Motor neuron (in vitro differentiated cells): ENCODE measurements around the gene ANKRD55. TPM values are rescaled to one million over a fixed set of nuclear protein-coding genes. Genes with fewer than 3 reads are reported as not detected.

Experiments used
- ATAC-seq, 8 experiments: fragments of 200-7000 bp; cut with Tn5 transposase; replicated peaks in 6 of 8; 2 replicates each; pipeline ENCODE4 v1.8.0; 2021; ENCODE audit warnings: mild to moderate bottlenecking in 8 of 8, moderate library complexity in 8 of 8
- H3K27ac ChIP-seq, 2 donors: fragments of 250-450 bp; sonication (Bioruptor Pico); 2 replicates each; pipeline ENCODE4 v1.9.0; 2021; ENCODE audit warnings: antibody characterized with exemption in 2 of 2, mild to moderate bottlenecking in 2 of 2, moderate library complexity in 1 of 2
- H3K4me1 ChIP-seq, 2 donors: fragments of 250-450 bp; sonication (Bioruptor Pico); replicated peaks in 1 of 2; 2 replicates each; pipeline ENCODE4 v1.6.1; 2021; ENCODE audit warnings: antibody characterized with exemption in 2 of 2, mild to moderate bottlenecking in 2 of 2, moderate library complexity in 1 of 2
- H3K4me3 ChIP-seq, 5 donors: fragments of 250-450 bp; sonication (Bioruptor Pico); 2 replicates each; pipeline ENCODE4 v1.9.0; 2021; ENCODE audit warnings: antibody characterized with exemption in 5 of 5, mild to moderate bottlenecking in 5 of 5, moderate library complexity in 4 of 5
- WGBS, 10 experiments: fragments of 450-650 bp; shearing (Covaris generic); methylation state at CpG; one replicate each; pipeline ENCODE4 v1.0.0; 2022; 5-methylcytosine and 5-hydroxymethylcytosine counted together
- in situ Hi-C, 9 experiments: fragments of 400-800 bp; cut with MboI; loops; one replicate each; pipeline ENCODE4 v1.15.0; 2021; ENCODE audit warnings: low sequenced_read_pairs in 9 of 9, low pct_unique_long_range_greater_than_20kb in 2 of 9; ENCODE audit not compliant: unreplicated experiment in 9 of 9
- total RNA-seq, 8 experiments: library from RNA; unstranded; fragments of 300-600 nt; gene quantifications; 2 replicates each; pipeline versions ENCODE4 v1.2.3 to v1.2.4, GENCODE V29; 2022

ANKRD55 gene
- total RNA-seq, 8 experiments from 2014 or later: 0.17 to 2.9 (median 0.90) TPM; not detected in 3

- H3K4me1 ChIP-seq: peaks cover 15 to 23% of the 10 kb centered on the region in 2 donors
- no peak for ATAC-seq
- in situ Hi-C loops: no loop called here
- no peak overlapping the region for H3K27ac ChIP-seq
- no peak overlapping the region for H3K4me3 ChIP-seq
- 78 to 100% (median 90%) methylated on average over 1 to 3 of the region's 3 CpGs; no CpG with 5 or more reads in 4 of the 10 experiments for WGBS, 10 experiments
Measured at GRCh38 chr5:56066931-56067450, 166.1 kb downstream of the ANKRD55 start.

DNA sequence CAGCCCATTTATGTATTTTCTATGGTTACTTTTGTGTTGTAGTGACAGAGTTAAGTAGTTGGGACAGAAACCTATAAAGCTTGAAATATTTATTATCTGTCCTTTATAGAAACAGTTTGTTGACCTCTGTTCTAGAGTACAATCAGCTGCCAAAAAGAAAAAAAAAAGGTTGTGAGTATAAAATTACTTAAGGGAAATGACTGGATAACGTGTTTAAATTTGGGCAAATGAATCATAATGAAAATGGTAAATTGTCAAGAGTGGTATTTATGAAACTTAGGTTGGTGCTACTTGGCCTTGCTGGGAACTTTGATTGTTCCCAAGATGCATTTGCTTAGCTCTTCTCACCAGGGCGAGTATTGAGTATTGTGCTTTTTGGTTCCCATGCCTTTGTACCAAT is 168.1 kb downstream of the ANKRD55 start:
- Histone ChIP-seq H3K27ac (no peak overlapping the region), H3K4me3 (no peak overlapping the region), H3K4me1 (peaks cover 0 to 3% of the 10 kb centered on the region in 2 donors)
- in situ Hi-C loops: no loop called here
- no peak for ATAC-seq
- WGBS, 10 experiments: 51 to 100% (median 80%) methylated on average over 1 to 2 of the region's 2 CpGs

DNA sequence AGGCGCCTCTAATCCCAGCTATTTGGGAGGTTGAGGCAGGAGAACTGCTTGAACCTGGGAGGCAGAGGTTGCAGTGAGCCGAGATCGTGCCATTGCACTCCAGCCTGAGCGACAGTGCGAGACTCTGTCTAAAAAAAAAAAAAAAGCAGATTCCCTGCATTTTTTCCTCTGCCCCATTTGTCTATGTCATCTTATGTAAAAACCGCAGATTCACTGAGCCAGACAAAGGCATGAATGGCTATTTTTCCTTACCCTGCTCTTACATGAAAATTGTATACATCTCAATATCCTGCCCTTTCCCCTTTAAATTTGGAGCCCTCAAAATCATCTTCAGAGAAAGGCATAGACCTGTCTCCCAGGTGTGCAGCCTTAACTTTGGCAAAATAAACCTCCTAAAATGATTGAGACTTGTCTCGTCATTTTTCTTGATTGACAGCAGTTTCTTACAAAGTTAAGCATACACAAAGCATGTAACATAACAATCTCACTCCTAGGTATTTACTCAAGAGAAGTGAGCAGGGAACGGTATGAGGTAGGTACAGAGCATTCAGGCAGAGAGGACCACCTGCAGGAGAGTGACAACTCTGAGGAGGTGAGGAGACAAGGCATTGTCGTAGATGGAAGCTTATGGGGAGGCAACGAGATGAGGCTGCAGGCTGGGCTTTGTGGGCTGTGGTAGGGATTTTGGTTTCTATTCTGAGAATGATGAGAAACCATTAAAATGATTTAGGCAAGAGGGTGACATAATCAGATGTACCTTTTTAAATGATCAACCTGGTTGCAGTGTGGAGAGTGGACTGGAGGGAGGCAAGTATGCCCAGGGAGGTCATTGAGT is 172.6 kb downstream of the ANKRD55 start:
- Histone ChIP-seq H3K4me3 (no peak overlapping the region), H3K27ac (no peak overlapping the region), H3K4me1 (peaks cover 5 to 6% of the 10 kb centered on the region in 2 donors)
- in situ Hi-C loops: no loop called here
- ATAC-seq: peak in 1 of 8 experiments; percentile 24
- 48 to 100% (median 74%) methylated on average over 1 to 9 of the region's 10 CpGs; no CpG with 5 or more reads in 2 of the 10 experiments for WGBS, 10 experiments

DNA sequence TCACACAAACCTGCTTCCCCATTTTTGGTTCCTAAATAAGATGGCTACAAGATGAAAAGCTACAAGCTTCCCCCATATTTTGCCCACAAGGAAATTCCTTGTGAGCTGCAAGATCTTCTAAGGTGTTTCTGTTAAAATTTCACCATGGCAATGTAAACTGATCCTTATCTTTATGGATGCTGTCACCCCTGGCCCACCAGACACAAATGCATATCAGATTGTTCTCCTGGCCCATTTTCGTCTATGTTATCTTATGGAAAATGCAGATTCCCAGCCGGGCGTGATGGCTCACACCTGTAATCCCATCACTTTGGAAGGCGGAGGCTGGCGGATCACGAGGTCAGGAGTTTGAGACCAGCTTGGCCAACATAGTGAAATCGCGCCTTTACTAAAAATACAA is 173.3 kb downstream of the ANKRD55 start:
- H3K27ac ChIP-seq: no peak overlapping the region
- 17 to 100% (median 92%) methylated on average over 1 to 7 of the region's 8 CpGs; no CpG with 5 or more reads in 2 of the 10 experiments for WGBS, 10 experiments
- in situ Hi-C loops: no loop called here
- ATAC-seq: no peak
- peaks cover 5 to 6% of the 10 kb centered on the region in 2 donors for H3K4me1 ChIP-seq
- no peak overlapping the region for H3K4me3 ChIP-seq

GRCh38 chr5:56056875-56057274 is 176.3 kb downstream of the ANKRD55 start:
- no peak overlapping the region for H3K27ac ChIP-seq
- in situ Hi-C loops: no loop called here
- ATAC-seq: no peak
- H3K4me1 ChIP-seq: peaks cover 5 to 6% of the 10 kb centered on the region in 2 donors
- no peak overlapping the region for H3K4me3 ChIP-seq
- 90 to 100% (median 100%) methylated on average over 1 to 2 of the region's 2 CpGs; no CpG with 5 or more reads in 3 of the 10 experiments for WGBS, 10 experiments

DNA sequence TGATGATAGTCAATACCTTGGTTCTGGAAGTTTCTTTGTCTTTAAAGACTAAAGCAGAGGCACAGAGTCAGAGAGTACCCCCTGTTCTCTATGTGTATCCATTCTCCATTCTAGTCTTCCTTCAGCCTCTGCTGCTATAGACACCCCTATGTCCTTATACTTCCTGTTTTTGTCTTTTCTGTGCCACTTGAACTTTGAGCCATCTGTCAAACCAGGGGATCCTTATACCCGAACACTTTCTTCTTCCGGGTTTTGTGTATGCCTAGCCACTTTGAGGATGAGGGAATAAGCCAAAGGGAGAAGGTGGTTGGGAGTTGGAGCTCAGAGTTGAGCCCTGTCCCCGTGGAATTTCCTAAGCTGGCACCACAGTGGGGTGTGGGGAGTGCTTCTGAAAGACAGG is 177.3 kb downstream of the ANKRD55 start:
- 0 to 100% (median 67%) methylated on average over 1 to 3 of the region's 3 CpGs; no CpG with 5 or more reads in 1 of the 10 experiments for WGBS, 10 experiments

DNA sequence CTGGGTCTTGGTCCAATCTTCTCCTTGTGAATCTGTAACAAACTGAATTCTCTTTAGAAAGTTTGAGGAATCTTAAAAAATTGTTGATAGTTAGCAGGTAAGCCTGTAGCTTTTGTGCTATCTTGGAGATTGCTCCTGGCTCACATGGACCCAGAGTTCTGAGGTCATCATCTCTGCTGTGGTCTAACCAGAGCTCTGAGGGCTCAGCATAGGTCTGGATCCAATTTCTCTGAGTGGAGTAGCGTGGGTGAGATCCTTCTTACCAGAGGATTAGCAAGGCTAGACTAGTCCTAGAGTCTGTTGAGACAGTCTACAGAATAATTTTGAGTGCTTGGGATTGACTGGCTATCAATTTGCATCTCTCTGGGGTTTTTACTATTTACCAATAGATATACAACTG is 177.8 kb downstream of the ANKRD55 start:
- 20 to 88% (median 55%) methylated on average over 1 of the region's 1 CpG; no CpG with 5 or more reads in 4 of the 10 experiments for WGBS, 10 experiments

More for the DNA sequence above, 177.3 kb downstream of the ANKRD55 start:
- Histone ChIP-seq H3K4me3 (no peak overlapping the region), H3K4me1 (peaks cover 5 to 6% of the 10 kb centered on the region in 2 donors), H3K27ac (no peak overlapping the region)
- ATAC-seq: no peak
- in situ Hi-C loops: no loop called here

DNA sequence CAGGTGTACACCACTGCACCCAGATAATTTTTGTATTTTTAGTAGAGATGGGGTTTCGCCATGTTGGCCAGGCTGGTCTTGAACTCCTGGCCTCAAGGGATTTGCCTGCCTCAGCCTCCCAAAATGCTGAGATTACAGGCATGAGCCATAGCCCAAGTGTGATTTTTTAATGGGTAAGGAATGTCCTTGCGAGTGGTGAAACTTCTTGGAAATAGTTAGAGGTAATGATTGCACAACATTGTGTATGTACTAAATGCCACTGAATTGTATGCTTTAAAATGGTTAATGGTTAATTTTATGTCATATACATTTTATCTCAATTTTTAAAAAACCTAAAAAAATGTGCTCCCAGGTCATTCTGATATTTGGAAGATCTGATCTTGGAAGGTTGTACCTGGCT is 178.5 kb downstream of the ANKRD55 start:
- 71 to 100% (median 93%) methylated on average over 1 to 2 of the region's 2 CpGs; no CpG with 5 or more reads in 2 of the 10 experiments for WGBS, 10 experiments
- ATAC-seq: no peak
- in situ Hi-C loops: no loop called here
- Histone ChIP-seq H3K4me3 (no peak overlapping the region), H3K4me1 (peaks cover 5 to 6% of the 10 kb centered on the region in 2 donors), H3K27ac (no peak overlapping the region)

More for the DNA sequence above, 177.8 kb downstream of the ANKRD55 start:
- no peak overlapping the region for H3K27ac ChIP-seq
- H3K4me1 ChIP-seq: peaks cover 5 to 6% of the 10 kb centered on the region in 2 donors
- H3K4me3 ChIP-seq: no peak overlapping the region
- no peak for ATAC-seq
- in situ Hi-C loops: no loop called here

- in situ Hi-C loops: no loop called here
Measured at GRCh38 chr5:56053363-56053762, 179.8 kb downstream of the ANKRD55 start.

DNA sequence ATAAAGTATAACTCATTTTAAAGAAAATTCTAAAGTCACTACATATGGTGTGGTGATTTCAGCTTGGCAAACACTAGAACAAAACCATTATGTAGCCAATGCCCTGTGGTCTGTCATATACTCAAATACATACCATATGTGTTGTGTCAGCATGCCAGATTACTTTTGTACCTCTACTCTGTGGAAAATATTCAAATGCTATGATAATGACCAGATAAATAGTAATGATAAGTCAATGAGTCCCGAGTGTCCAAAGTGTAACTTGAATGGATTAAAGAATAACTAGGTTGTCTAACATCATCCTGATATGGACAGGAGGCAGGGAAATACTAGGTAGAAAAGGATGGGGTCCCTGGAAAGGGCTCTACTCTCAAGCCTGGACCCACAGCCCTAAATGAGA is 180.4 kb downstream of the ANKRD55 start:
- Histone ChIP-seq H3K27ac (no peak overlapping the region), H3K4me1 (no peaks in the 10 kb centered on the region), H3K4me3 (no peak overlapping the region)
- no peak for ATAC-seq
- in situ Hi-C loops: no loop called here
- WGBS, 10 experiments: 0 to 100% (median 33%) methylated on average over 1 of the region's 1 CpG; no CpG with 5 or more reads in 3 of the 10 experiments

More at GRCh38 chr5:56053363-56053762, 179.8 kb downstream of the ANKRD55 start:
- peaks cover 3 to 4% of the 10 kb centered on the region in 2 donors for H3K4me1 ChIP-seq
- H3K4me3 ChIP-seq: no peak overlapping the region
- H3K27ac ChIP-seq: no peak overlapping the region
- no peak for ATAC-seq
- WGBS, 10 experiments: 70 to 100% (median 95%) methylated on average over 1 to 2 of the region's 4 CpGs; no CpG with 5 or more reads in 6 of the 10 experiments

GRCh38 chr5:56050551-56051255 is 182.4 kb downstream of the ANKRD55 start:
- no peak overlapping the region for H3K27ac ChIP-seq
- no peaks in the 10 kb centered on the region for H3K4me1 ChIP-seq
- no peak overlapping the region for H3K4me3 ChIP-seq
- in situ Hi-C loops: no loop called here
- WGBS, 10 experiments: 0 to 75% (median 25%) methylated on average over 1 of the region's 1 CpG; no CpG with 5 or more reads in 2 of the 10 experiments
- ATAC-seq: peak in 1 of 8 experiments; percentile 44
